ENCODE results near the gene ARF1. TPM values are rescaled to one million over a fixed set of nuclear protein-coding genes. Genes with fewer than 3 reads are reported as not detected.

The ARF1 gene
- total and polyA plus RNA-seq, 2 of the 8 experiments (the other 6 are each of a cell fraction or from before 2014, with no cell fraction given), result 265 to 471 TPM

DNA sequence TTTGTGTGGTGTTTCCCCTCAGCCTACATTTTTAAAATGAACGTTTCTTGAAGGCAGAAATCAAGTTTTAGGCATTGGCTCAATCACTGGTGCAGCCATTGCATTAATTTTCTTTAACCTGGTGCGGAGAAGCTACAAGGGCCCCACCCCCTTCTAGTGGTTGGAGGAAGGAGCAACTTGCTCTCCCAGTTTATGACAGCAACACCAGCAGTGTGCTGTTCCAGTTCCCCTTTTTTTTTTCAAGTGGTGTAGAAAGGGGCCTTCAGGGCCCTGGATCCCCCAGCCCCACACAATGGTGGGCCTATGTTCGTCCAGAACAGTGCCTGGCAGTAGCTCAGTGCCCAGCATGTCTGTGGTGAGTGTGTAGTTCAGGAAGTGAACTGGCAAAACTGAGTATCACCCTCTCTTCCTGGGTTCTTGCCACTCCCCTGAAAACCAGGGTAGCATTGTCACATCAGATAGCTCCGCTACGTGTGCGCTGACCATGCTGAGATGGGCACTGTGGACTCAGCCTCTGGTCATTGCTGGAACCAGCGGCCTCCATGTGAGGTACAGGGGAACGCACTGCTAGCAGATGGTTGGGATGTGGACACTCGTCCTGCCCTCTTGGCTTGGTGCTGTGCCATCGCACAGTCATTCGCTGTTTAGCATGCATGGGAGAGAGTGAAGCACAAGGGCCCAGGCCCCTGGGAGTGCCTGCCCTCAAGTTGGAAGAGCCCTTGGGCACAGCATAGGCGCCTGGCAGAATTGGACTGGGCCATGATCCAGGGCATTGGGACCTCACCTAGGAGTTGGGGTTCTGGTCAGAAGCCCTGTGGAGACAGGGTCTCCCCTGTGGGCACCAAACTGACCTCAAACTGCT lies 7.2 kb downstream of the ARF1 start:
- Histone ChIP-seq H3K23ac (ENCODE audit: insufficient read length) (no peak overlapping the region), H3K18ac (ENCODE audit: extremely low read depth, low read length) (no peak overlapping the region), H2BK120ac (replicated peaks; ENCODE audit: low read depth, low read length) (no peak overlapping the region), H2AK5ac (ENCODE audit: low read depth, low read length) (no peak overlapping the region), H3K79me1 (ENCODE audit: low read depth, low read length) (peaks cover 49% of the 10 kb centered on the region), H3K56ac (replicated peaks; ENCODE audit: insufficient read length, low read depth, low read length) (no peak overlapping the region), H2BK5ac (ENCODE audit: low read depth, low read length) (no peak overlapping the region), H3K4me1 (replicated peaks in 1 of 4; ENCODE audit: control insufficient read depth in 3 of 4, insufficient read depth in 4 of 4, low read length in 3 of 4) (peaks cover 0 to 8% (median 4%) of the 10 kb centered on the region in 4 experiments; a peak in 5 of 7 replicates), H3K27me3 (replicated peaks in 1 of 4; ENCODE audit: control insufficient read depth in 3 of 4, extremely low read depth in 1 of 4, insufficient read depth in 3 of 4, low read length in 3 of 4) (no peaks in the 10 kb centered on the region), H4K8ac (ENCODE audit: extremely low read depth, insufficient read depth, low read length) (no peak overlapping the region), H3K4me2 (ENCODE audit: insufficient read depth in 1 of 2, low read depth in 2 of 2, low read length in 2 of 2) (no peak overlapping the region), H2BK15ac (ENCODE audit: low read length) (0 out of 2 replicates have a peak overlapping the region, but pooled peaks have one; percentile 1), H3K79me2 (ENCODE audit: control insufficient read depth in 1 of 2, insufficient read depth in 2 of 2, low read length in 2 of 2) (peaks cover 92 to 100% of the 10 kb centered on the region in 2 experiments), H4K5ac (ENCODE audit: insufficient read length, low read depth, low read length) (no peak overlapping the region), H3K23me2 (ENCODE audit: low read depth, low read length) (no peaks in the 10 kb centered on the region), H3K4ac (replicated peaks; ENCODE audit: insufficient read length, low read depth, low read length) (no peak overlapping the region), H4K20me1 (replicated peaks in 1 of 2; ENCODE audit: control insufficient read depth in 1 of 2, insufficient read depth in 2 of 2, low read length in 2 of 2) (peaks cover 61 to 79% of the 10 kb centered on the region in 2 experiments), H2BK12ac (ENCODE audit: low read depth, low read length) (no peak overlapping the region), H3K27ac (ENCODE audit: low read depth, low read length) (no peak overlapping the region), H4K91ac (replicated peaks; ENCODE audit: insufficient read length, low read length) (no peak overlapping the region), H3K9ac (replicated peaks in 1 of 4; ENCODE audit: extremely low read depth in 1 of 4, low read depth in 3 of 4, low read length in 3 of 4) (no peak overlapping the region; a peak in 2 of 7 replicates), H3K4me3 (ENCODE audit: extremely low read depth in 1 of 4, insufficient read depth in 2 of 4, low read depth in 3 of 4, low read length in 4 of 4) (no peak overlapping the region), H3K36me3 (ENCODE audit: control insufficient read depth in 2 of 4, insufficient read depth in 4 of 4, low read length in 3 of 4) (no peaks in the 10 kb centered on the region), H3K14ac (ENCODE audit: insufficient read length) (no peak overlapping the region), H2AFZ (ENCODE audit: low read length) (no peak overlapping the region), H3K9me3 (ENCODE audit: insufficient read depth in 2 of 2, low read depth in 1 of 2, low read length in 1 of 2) (peaks cover 3 to 5% of the 10 kb centered on the region in 2 experiments; a peak in 3 of 4 replicates), H2BK20ac (ENCODE audit: low read length) (no peak overlapping the region)
- no peak for FAIRE-seq
- DNase-seq (ENCODE audit: low read depth in 1 of 2, low spot score in 2 of 2), result no peak
- WGBS, 2 experiments (ENCODE audit: extremely low coverage in 1 of 2, insufficient coverage in 1 of 2, insufficient read length in 1 of 2, insufficient replicate concordance in 2 of 2, low coverage in 1 of 2, low lambda C conversion rate in 2 of 2, missing lambda C conversion rate in 1 of 2), result 86% methylated on average over 12 of the region's 12 CpGs; no CpG with 5 or more reads in 1 of the 2 experiments
- CTCF ChIA-PET (ENCODE audit: partially characterized antibody), result interaction anchor here (0.9 to 2.7 kb wide), 2 partner anchors 11 to 75 kb away, joined by 3 to 13 read pairs; no protein-coding TSS in a partner anchor
- POLR2A ChIA-PET (ENCODE audit: partially characterized antibody), result interaction anchor here (1.3 to 7.1 kb wide), 2 partner anchors 10 to 14 kb away, joined by 3 to 53 read pairs; no protein-coding TSS in a partner anchor
- TF ChIP-seq GTF2F1 (IDR thresholded peaks at IDR 0.05; ENCODE audit: borderline replicate concordance, low read depth, low read length) (no peak), RFX5 (IDR thresholded peaks at IDR 0.05; ENCODE audit: borderline replicate concordance, low read depth, low read length) (no peak), CBX8 (IDR thresholded peaks at IDR 0.05; ENCODE audit: borderline replicate concordance, low read depth, low read length) (no peak), SP4 (IDR thresholded peaks at IDR 0.05; ENCODE audit: low read length) (no peak), SIN3A (conservative IDR thresholded peaks at IDR 0.05 in 1 of 2, IDR thresholded peaks at IDR 0.05 in 1 of 2; ENCODE audit: low read depth in 1 of 2, low read length in 2 of 2) (no peak), MAFK (IDR thresholded peaks at IDR 0.05; ENCODE audit: low read depth, low read length) (no peak), NANOG (IDR thresholded peaks at IDR 0.05; ENCODE audit: insufficient read depth, low read depth, low read length, poor library complexity, severe bottlenecking) (no peak), CEBPB (IDR thresholded peaks at IDR 0.05; ENCODE audit: low read depth, low read length) (no peak), ZNF274 (IDR thresholded peaks at IDR 0.05; ENCODE audit: borderline replicate concordance, extremely low read depth, low read length) (no peak), ASH2L (IDR thresholded peaks at IDR 0.05; ENCODE audit: low read length) (no peak), FOSL1 (IDR thresholded peaks at IDR 0.05; ENCODE audit: insufficient read depth, low read depth, low read length) (no peak)
